ES-I3 (cell line): ENCODE measurements around the gene NAA80.

Source experiments
- H3K36me3 ChIP-seq: 2 replicates; pipeline ENCODE4 v1.6.1; 2013; ENCODE audit warnings: mild to moderate bottlenecking, low read length, control low read depth, moderate library complexity; ENCODE audit not compliant: insufficient read depth
- H3K4me1 ChIP-seq: 2 replicates; pipeline ENCODE4 v1.6.1; 2013; ENCODE audit warnings: mild to moderate bottlenecking, control low read depth, low read length; ENCODE audit not compliant: insufficient read depth
- H3K9ac ChIP-seq: 2 replicates; pipeline ENCODE4 v1.6.1; 2013; ENCODE audit warnings: low read depth, mild to moderate bottlenecking, low read length, moderate library complexity
- H3K9me3 ChIP-seq: 2 replicates; pipeline ENCODE4 v1.6.1; 2013; ENCODE audit warnings: mild to moderate bottlenecking, low read length, moderate library complexity; ENCODE audit not compliant: control insufficient read depth, insufficient read depth

NAA80 gene

GRCh38 chr3:50260027-50260941 lies 38.9 kb downstream of the NAA80 start:
- Histone ChIP-seq H3K4me1 (peaks cover 22% of the 10 kb centered on the region), H3K36me3 (peaks cover 3% of the 10 kb centered on the region), H3K9me3 (no peaks in the 10 kb centered on the region), H3K9ac (peak overlapping the region; percentile 56)

GRCh38 chr3:50259432-50260026 lies 39.7 kb downstream of the NAA80 start:
- Histone ChIP-seq H3K36me3 (peaks cover 3% of the 10 kb centered on the region), H3K9ac (no peak overlapping the region), H3K9me3 (no peaks in the 10 kb centered on the region), H3K4me1 (peaks cover 21% of the 10 kb centered on the region; the same call in 1 of the 2 replicates)

GRCh38 chr3:50258979-50259378 lies 40.2 kb downstream of the NAA80 start:
- H3K36me3 ChIP-seq = peaks cover 3% of the 10 kb centered on the region
- H3K9me3 ChIP-seq = no peaks in the 10 kb centered on the region
- H3K4me1 ChIP-seq = peaks cover 20% of the 10 kb centered on the region; the same call in 1 of the 2 replicates
- no peak overlapping the region for H3K9ac ChIP-seq

- H3K4me1 ChIP-seq = peaks cover 13% of the 10 kb centered on the region; the same call in 1 of the 2 replicates
- no peak overlapping the region for H3K9ac ChIP-seq
- H3K36me3 ChIP-seq = peaks cover 3% of the 10 kb centered on the region
- no peaks in the 10 kb centered on the region for H3K9me3 ChIP-seq
Measured at GRCh38 chr3:50258029-50258680, 41.0 kb downstream of the NAA80 start.

GRCh38 chr3:50256978-50257890 lies 42.0 kb downstream of the NAA80 start:
- no peak overlapping the region for H3K9ac ChIP-seq
- no peaks in the 10 kb centered on the region for H3K9me3 ChIP-seq
- H3K36me3 ChIP-seq = peaks cover 3% of the 10 kb centered on the region
- peaks cover 13% of the 10 kb centered on the region; the same call in 1 of the 2 replicates for H3K4me1 ChIP-seq

GRCh38 chr3:50255251-50255615 lies 44.0 kb downstream of the NAA80 start:
- Histone ChIP-seq H3K4me1 (0 out of 2 replicates have a peak, but pooled peaks cover 5% of the 10 kb centered on the region), H3K9ac (no peak overlapping the region), H3K36me3 (peaks cover 3% of the 10 kb centered on the region), H3K9me3 (no peaks in the 10 kb centered on the region)

- no peaks in the 10 kb centered on the region for H3K9me3 ChIP-seq
- H3K4me1 ChIP-seq = 0 out of 2 replicates have a peak, but pooled peaks cover 5% of the 10 kb centered on the region
- no peak overlapping the region for H3K9ac ChIP-seq
- H3K36me3 ChIP-seq = peaks cover 3% of the 10 kb centered on the region
Measured at GRCh38 chr3:50254577-50255250, 44.5 kb downstream of the NAA80 start.

GRCh38 chr3:50251220-50251619 lies 48.0 kb downstream of the NAA80 start:
- Histone ChIP-seq H3K36me3 (no peaks in the 10 kb centered on the region; the same call in 1 of the 2 replicates), H3K4me1 (peaks cover 16% of the 10 kb centered on the region), H3K9me3 (no peaks in the 10 kb centered on the region), H3K9ac (no peak overlapping the region)

GRCh38 chr3:50250514-50250913 lies 48.7 kb downstream of the NAA80 start:
- no peak overlapping the region for H3K9ac ChIP-seq
- H3K9me3 ChIP-seq = no peaks in the 10 kb centered on the region
- H3K4me1 ChIP-seq = peaks cover 20% of the 10 kb centered on the region
- H3K36me3 ChIP-seq = no peaks in the 10 kb centered on the region; the same call in 1 of the 2 replicates

GRCh38 chr3:50249457-50249856 lies 49.7 kb downstream of the NAA80 start:
- H3K36me3 ChIP-seq = no peaks in the 10 kb centered on the region; the same call in 1 of the 2 replicates

GRCh38 chr3:50248387-50248786 lies 50.8 kb downstream of the NAA80 start:
- Histone ChIP-seq H3K9me3 (no peaks in the 10 kb centered on the region), H3K36me3 (no peaks in the 10 kb centered on the region; the same call in 1 of the 2 replicates), H3K4me1 (peaks cover 22% of the 10 kb centered on the region), H3K9ac (no peak overlapping the region)

More at GRCh38 chr3:50249457-50249856, 49.7 kb downstream of the NAA80 start:
- Histone ChIP-seq H3K9ac (no peak overlapping the region), H3K9me3 (no peaks in the 10 kb centered on the region), H3K4me1 (peaks cover 20% of the 10 kb centered on the region)

- H3K9ac ChIP-seq = 0 out of 2 replicates have a peak overlapping the region, but pooled peaks have one; percentile 9
- H3K9me3 ChIP-seq = no peaks in the 10 kb centered on the region
- H3K36me3 ChIP-seq = no peaks in the 10 kb centered on the region; the same call in 1 of the 2 replicates
- H3K4me1 ChIP-seq = peaks cover 41% of the 10 kb centered on the region
Measured at GRCh38 chr3:50246517-50246954, 52.7 kb downstream of the NAA80 start.
